Glomerular visceral epithelial cell (primary cell): Measurements from ENCODE around the gene THPO.

Source experiments
- DNase-seq: peaks from one replicate; pipeline ENCODE4 v3.0.0-alpha.2; 2016; ENCODE audit errors: extremely low spot score

The THPO gene

DNA sequence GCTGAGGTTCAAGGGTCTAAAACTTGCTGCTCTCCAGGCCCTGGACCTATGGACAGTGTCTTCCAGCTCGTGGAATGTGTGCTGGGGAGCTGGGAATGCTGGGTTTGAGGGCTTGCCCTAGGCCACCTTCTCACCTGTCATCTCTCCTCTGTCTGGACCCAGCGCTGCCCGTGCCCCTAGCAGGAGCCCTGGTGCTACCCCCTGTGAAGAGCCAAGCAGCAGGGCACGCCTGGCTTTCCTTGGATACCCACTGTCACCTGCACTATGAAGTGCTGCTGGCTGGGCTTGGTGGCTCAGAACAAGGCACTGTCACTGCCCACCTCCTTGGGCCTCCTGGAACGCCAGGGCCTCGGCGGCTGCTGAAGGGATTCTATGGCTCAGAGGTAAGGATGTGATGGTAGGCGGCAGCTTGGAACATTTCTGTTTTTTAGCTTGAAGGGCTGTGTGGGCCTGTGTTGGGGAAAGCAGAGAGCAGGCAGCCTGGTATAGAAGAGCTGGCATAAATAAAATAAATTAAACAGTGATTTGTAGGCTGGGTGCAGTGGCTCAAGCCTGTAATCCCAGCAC, 6.9 kb upstream of the THPO start:
- DNase-seq: no peak

DNA sequence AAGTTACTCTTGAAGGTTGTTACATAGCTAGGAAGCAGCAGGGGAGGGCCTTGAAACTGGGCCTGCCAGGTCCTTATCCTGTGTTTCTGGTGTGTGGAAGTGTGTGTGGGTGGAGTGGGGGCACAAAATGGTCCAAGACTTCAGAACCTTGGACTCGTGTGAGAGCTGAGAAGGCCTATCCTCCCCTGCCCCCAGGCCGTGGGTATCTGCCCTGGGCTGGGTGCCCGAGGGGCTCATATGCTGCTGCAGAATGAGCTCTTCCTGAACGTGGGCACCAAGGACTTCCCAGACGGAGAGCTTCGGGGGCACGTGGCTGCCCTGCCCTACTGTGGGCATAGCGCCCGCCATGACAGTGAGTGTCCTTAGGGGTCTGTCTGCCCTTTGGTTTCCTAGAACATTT, 6.3 kb upstream of the THPO start:
- DNase-seq: no peak

DNA sequence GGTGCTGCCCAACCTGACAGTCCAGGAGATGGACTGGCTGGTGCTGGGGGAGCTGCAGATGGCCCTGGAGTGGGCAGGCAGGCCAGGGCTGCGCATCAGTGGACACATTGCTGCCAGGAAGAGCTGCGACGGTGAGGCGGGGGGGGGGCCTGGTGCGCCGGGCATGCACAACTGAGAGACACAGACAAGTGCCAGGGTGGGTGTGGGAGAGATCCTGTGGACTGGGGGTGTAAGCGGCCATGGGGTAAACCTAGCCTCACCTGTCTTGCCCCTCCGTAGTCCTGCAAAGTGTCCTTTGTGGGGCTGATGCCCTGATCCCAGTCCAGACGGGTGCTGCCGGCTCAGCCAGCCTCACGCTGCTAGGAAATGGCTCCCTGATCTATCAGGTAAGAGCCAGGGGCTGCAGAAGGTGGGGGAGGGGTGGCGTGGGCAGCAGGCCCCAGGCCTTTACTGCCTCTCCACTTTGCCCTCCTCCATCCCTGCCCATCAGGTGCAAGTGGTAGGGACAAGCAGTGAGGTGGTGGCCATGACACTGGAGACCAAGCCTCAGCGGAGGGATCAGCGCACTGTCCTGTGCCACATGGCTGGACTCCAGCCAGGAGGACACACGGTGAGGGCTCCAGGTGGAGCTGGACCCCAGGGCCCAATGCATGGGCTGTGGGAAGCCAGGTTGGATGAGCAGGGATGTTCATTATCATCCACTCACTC, 5.2 kb upstream of the THPO start:
- DNase-seq: no peak

DNA sequence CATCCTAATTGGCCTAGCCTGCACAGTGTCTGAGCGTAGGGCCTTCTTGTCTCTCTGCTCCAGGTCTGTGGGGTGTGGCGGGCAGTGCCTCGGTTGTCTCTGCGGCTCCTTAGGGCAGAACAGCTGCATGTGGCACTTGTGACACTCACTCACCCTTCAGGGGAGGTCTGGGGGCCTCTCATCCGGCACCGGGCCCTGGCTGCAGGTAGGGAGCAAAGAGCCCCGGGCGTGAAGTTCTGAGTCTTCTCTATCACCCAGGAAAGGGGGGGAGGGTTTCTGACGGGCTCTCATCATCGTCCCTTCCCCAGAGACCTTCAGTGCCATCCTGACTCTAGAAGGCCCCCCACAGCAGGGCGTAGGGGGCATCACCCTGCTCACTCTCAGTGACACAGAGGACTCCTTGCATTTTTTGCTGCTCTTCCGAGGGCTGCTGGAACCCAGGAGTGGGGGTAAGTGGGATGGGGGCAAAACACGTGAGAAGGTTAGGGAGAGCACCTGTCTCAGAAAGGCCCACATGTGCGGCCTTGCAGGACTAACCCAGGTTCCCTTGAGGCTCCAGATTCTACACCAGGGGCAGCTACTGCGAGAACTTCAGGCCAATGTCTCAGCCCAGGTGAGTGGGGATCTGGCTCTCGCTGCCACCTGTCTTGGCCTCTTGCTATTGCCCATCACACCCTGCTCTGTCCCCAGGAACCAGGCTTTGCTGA, 4.5 kb upstream of the THPO start:
- DNase-seq: no peak

GRCh38 chr3:184381261-184382224, 3.5 kb upstream of the THPO start:
- no peak for DNase-seq

- no peak for DNase-seq
Measured at GRCh38 chr3:184380627-184381260, 2.7 kb upstream of the THPO start.

- DNase-seq: peak; percentile 16
Measured at GRCh38 chr3:184380185-184380626, 2.2 kb upstream of the THPO start.

DNA sequence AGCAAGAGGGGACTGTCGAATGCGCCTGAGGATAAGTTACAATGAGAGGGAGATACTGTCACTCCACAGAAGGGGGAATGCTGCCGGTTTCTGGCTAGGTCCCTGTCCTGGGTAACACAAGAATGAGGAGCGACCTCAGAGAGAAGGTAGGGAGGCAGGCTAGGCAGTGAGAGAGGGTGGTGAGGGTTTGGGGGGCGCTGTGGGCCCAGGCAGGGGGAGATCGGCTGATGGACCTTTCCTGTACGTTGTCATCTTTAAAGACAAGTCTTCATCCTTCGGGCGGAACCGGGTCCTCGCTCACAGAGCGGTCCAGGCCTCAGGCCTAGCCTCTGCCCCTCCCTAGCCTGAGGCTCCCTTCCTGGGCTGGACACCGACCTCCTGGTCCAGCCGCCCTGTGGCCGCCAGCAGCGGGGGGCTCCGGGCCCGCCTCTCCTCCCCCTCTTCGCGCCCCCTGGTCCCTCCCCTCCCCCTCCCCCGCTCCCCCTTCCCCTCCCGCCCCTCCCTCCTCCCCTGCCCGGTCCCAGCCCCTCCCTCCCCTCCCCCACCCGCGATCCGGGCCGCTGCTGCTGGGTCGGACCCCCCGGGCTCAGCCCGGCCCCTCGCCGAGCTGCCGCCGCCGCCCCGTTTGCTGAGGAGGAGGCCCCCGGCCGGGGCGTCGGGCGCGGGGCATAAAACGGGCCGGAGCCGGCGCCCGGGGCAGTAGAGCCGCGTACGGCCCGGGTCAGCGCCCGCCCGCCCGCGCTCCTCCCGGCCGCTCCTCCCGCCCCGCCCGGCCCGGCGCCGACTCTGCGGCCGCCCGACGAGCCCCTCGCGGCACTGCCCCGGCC, 1.6 kb upstream of the THPO start, which contains the start of gene CHRD:
Gene CHRD, plus strand, starts transcription at position 697 of the 827 bp plus-strand sequence. CDS start 265 bp downstream, outside the sequence.
- DNase-seq: no peak

- no peak for DNase-seq
Measured at GRCh38 chr3:184378651-184379357, 797 bp upstream of the THPO start.

GRCh38 chr3:184377374-184377773, 633 bp downstream of the THPO start:
- no peak for DNase-seq

DNA sequence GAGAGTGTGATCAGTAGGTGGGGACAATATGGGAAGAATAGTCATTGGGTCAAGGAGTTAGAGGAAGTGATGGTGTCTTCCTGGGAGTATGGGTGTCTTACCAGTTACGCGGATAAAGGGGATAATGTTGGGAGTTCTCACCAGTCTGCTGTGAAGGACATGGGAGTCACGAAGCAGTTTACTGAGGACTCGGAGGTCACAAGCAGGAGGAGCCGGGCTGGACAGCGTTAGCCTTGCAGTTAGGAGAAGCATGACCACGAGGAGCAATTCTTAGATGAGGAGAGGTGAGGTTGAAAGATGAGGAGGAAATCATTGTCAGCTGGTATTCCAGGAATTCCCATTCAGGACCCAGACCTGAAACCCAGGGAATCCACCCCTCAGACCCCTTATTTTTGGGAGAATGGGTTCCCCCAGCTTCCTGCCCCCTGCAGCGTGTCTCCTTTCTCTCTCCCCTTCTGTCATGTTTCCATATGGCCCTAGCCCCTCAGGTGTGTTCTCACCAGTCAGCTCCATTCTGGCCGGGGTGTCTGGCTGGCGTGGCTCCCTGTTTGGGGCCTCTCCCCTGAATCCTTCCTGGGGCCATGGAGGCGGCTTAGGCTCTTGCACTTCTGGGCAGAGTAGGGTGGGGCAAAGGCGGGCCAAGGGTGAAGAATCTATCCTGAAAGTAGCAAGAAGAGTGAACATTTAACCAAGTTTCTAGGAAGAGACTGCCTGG, 2.1 kb downstream of the THPO start:
- no peak for DNase-seq

GRCh38 chr3:184373422-184373821, 4.6 kb downstream of the THPO start:
- DNase-seq: no peak

GRCh38 chr3:184372911-184373310, 5.1 kb downstream of the THPO start:
- DNase-seq: no peak

GRCh38 chr3:184372296-184372821, 5.6 kb downstream of the THPO start:
- no peak for DNase-seq

DNA sequence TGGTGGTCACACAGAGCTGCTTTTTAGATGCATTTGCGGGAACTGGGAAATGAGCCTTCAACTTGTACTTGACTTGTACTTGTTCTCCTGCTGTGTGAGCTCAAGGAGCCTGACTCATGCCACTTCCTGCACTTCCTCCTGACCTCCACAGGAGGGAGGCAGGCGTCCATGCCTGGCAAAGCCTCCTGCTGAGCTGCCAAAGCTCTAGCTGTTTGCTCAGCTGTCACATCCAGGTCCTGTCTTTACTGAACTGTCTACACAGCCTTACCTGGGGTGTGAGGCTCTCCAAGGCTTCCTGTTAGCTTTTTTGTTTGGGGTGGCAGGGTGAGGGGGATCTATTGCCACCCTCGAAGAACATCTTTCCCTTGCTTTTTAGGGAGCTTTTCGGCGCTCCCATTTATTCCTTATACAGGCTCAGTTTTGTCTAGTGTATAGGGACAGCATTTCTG, 6.4 kb downstream of the THPO start:
- peak; percentile 86 for DNase-seq

DNA sequence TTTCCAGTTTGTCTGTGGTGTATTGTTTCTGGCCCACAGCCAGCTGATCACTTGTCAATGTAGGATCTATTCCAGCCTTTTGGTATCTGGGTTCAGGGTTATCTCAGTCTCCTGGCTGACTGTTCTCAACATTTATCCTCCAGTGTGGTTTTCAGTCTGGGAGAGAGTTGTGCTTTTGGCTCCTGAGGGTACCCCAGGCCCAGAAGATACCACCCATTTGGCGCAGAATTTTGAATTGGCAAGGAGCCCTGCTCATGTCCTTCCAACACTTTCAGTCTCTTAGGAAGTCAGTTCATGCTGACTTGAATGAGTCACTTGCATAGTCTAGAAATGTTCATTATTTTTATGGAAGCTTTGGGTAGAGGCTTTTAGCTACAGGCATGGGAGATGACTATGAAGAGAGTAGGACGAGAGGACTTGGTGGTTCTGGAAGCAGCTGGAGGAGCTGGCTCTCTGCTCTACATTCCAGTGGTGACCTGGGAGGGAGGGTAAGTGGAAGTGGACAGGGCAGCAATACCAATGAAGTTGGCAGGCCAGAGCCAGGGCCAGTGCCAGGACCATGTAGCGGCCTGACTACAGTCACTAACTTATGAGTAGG, 9.3 kb downstream of the THPO start:
- DNase-seq: no peak

- DNase-seq: no peak
Measured at GRCh38 chr3:184368116-184368515, 9.9 kb downstream of the THPO start.

- no peak for DNase-seq
Measured at GRCh38 chr3:184366619-184367289, 11.3 kb downstream of the THPO start.
